T47D (cell line): ENCODE data around the gene SPAG7.
A peak's percentile ranks its signal among the peaks of the same experiment; 100 is the strongest.

Source experiments
- DNase-seq, 2 experiments: peaks; one replicate each; pipeline versions ENCODE4 v3.0.0 to v3.0.0-alpha.2; 2011 to 2012; ENCODE audit warnings: low read depth in 1 of 2, low spot score in 1 of 2
- JUND ChIP-seq: IDR thresholded peaks from 2 replicates; pipeline ENCODE4 v1.6.1; 2012; ENCODE audit warnings: low read depth
- in situ Hi-C: cut with HindIII; loops from 2 replicates; pipeline ENCODE4 v1.10.0; 2016; ENCODE audit warnings: low sequenced_read_pairs, low pct_unique_long_range_greater_than_20kb

SPAG7 gene

DNA sequence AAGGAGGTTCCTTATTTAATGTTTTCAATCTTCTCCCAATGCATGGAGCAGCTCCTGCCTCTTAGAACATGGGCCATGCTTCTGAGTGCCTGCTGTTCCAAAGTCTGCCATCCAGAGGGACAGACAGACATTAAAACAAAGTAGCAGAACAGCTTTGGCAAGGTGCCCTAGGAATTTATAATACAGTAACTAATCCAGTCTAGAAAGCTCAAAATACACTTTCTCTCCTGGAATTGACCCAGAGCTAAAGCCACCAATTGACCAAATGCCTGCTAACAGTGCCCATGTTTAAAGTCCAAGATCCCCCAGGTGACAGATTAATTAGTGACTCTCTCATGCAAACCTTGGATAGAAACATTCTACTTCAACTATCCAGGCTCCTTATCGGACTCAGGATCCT lies 53.6 kb downstream of the SPAG7 start:
- no peak for TF ChIP-seq JUND
- in situ Hi-C loops: no loop called here

More for the DNA sequence above, 53.6 kb downstream of the SPAG7 start:
- DNase-seq: peak in 1 of 2 experiments; percentile 32
